ENCODE results near the gene WDR43. TPM values are rescaled to one million over a fixed set of nuclear protein-coding genes. Genes with fewer than 3 reads are reported as not detected.
A peak's percentile ranks its signal among the peaks of the same experiment; 100 is the strongest.

WDR43 gene, protein sequence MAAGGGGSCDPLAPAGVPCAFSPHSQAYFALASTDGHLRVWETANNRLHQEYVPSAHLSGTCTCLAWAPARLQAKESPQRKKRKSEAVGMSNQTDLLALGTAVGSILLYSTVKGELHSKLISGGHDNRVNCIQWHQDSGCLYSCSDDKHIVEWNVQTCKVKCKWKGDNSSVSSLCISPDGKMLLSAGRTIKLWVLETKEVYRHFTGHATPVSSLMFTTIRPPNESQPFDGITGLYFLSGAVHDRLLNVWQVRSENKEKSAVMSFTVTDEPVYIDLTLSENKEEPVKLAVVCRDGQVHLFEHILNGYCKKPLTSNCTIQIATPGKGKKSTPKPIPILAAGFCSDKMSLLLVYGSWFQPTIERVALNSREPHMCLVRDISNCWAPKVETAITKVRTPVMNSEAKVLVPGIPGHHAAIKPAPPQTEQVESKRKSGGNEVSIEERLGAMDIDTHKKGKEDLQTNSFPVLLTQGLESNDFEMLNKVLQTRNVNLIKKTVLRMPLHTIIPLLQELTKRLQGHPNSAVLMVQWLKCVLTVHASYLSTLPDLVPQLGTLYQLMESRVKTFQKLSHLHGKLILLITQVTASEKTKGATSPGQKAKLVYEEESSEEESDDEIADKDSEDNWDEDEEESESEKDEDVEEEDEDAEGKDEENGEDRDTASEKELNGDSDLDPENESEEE
- polyA plus RNA-seq (ENCODE audit: insufficient read length) = 27.2 TPM

DNA sequence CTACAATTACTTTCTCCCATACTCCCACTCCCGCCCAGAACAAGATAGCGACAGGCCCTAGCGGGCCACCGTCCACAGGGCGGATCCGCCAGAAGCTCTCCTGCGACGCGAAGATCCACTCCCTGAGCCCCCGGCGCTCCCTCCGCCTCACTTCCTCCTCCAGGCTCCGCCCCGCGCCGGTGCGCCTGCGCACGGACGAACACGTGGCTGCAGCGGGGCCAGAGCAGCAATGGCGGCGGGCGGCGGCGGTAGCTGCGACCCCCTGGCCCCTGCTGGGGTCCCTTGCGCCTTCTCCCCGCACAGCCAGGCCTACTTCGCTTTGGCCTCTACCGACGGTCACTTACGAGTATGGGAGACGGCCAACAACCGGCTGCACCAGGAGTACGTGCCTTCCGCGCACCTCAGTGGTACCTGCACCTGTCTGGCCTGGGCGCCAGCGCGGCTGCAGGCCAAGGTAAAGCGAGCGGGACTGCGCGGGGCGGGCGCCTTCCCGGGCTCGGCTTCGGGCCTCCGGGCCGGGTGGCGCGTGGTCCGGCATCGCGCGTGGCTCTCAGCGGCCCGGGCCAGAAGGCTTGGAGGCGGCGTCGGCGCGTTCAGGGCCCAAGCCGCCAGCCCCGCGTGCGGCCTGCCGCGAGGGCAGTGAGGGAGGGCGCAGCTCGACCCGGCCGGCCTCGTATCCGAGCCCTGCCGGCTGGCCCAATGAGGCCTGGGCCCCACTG, at the start of gene WDR43:
Gene WDR43 (plus strand): TSS at position 198 of the 719 bp plus-strand sequence. CDS start 32 bp downstream, at position 230.
- DNase-seq (ENCODE audit: low read depth) = peak; percentile 97

DNA sequence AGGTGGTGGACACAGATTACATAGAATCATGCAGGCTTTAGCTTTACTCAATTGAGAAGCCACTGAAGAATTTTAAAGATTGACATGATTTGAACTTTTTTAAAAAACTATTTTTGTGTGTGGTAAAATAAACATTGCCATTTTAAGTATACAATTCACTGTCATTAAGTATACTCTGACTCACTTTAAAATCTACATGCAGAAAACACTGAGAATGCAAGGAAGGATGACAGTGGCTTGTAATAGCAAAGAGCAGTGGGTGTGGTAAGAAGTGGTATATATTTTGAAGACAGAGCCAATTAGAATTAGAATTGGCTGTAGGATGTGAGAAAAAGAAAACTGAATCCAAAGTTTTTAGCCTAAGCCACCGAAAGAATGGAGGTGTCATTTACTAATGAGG, 39.3 kb upstream of the WDR43 start:
- no peak for DNase-seq (ENCODE audit: low read depth)

DNA sequence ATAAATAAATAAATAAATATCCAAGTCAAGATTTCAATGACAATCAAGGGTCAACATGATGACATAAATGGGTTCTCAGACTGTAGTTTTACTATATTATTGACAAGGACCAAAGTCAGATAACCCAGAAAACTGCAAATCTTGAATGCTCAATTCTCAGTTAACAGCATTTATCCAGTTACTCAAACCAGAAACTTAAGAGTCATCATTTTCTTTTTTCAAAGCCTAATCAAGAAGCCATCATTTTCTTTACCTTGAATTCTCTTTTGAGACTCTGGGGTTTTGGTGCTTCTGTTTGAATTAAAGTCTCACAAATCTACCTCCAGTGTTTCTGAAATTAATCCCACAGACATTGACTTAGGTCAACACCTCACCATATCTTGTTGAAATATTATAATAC, 38.5 kb upstream of the WDR43 start:
- no peak for DNase-seq (ENCODE audit: low read depth)

DNA sequence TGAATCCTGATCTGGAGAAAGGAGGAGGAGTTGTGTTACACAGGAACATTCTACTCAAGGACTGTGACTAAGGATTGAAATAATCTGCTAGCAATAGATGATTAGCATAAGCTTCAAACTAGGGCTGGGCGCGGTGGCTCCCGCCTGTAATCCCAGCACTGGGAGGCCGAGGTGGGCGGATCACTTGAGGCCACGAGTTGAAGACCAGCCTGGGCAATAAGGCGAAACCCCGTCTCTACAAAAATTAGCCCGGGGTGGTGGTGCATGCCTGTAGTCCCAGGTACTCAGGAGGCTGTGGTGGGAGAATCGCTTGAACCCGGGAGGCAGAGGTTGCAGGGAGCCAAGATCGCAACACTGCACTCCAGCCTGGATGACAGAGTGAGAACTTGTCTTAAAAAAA, 25.9 kb upstream of the WDR43 start:
- DNase-seq (ENCODE audit: low read depth) = no peak

DNA sequence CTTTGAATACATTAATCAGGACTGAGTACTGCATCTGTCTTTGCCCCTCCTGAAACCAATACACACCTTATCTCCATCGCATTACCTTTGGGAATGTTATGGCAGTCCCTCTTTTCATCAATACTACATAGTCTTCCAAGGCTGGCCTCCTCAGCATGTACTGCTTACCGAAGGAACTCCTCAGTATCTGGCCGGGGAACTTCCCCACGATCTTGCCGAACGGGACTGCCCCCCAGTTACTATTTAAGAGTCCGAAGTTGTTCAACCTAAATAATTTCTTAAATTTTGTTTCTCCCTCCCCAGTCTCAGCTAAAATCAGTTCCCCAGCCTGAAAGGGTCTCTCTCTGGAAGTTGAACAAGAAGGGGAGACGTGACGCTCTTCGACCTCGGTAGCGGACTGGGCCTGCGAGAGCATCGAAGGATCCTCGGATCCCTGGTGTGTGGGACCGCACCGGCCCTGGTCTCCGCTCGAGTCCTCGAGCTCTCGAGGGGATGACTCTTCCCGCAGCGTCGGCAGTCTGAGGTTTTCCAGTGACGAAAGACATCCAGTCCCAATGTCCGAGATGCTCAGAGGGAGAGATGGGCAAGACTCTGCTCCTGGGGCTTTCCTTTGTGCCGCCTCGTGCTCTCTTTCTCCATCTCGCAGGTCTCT, 24.8 kb upstream of the WDR43 start:
- no peak for DNase-seq (ENCODE audit: low read depth)

DNA sequence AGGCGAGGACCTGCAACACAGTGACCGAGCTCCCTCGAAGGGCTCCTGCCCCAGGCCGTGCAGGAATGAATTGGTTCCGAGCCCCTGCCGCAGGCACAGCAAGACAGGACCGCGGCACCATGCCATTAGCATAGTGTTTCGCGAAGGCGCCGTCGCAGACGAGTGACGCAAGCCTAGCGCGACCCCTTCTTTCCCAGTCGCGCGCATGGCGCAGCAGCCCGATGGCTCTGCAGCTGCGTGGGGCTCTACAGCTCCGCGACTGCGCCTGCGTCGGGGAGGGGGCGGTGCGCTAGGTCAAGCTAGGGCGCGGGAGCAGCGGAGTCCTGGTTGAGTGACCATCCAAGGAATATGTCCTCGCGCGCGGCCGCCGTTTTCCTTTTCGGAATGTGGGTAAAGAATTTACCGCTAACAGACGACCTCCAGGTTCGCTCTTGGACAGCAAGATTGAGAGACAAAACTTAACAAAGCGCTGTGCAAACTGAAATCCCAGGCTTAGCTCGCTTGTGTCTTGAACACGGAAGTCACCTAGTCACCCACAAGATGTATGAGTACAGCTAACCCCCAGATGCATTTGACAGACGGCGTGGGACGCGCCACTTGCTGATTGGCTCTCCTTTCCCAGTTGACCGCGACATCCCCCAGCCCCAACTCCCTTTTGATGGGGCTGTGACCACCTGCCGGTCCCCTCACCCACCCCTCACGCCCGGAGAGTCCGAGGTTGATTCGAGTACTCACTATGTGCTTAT, 24.1 kb upstream of the WDR43 start, which contains the start of gene TRMT61B:
Gene TRMT61B (minus strand): TSS at position 164 of the 746 bp plus-strand sequence. CDS start 32 bp downstream, at position 132.
- DNase-seq (ENCODE audit: low read depth) = peak; percentile 94

DNA sequence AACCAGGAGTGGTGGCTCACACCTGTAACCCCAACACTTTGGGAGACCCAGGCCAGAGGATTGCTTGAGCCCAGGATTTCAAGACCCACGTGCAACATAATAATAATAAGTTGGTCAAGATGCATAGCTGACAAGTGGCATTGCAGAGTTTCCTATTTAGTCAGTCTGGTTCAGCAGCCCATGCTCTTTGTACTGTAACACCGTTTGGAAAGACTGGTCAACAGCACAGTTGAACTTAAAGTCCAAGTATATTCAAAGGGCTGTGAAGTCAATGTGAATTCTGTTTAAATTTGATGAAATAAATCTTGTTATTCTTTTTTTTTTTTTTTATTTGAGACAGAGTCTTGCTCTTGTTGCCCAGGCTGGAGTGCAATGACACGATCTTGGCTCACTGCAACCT, 22.8 kb upstream of the WDR43 start:
- no peak for DNase-seq (ENCODE audit: low read depth)

DNA sequence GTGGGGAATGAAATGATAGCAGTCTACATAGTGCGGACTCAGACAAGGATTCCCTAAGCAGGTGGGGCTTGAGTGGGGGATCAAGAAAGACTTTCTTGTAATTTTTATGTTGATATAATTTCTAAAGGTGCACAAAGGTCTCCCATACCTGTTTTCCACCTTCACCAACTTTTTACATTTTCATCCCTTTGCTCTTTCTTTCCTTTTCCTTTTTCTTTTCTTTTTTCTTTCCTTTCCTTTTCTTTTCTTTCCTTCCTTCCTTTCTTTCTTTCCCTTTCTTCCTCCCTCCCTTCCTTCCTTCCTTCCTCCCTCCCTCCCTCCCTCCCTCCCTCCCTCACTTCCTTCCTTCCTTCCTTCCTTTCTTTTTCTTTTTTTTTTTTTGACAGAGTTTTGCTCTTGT, 14.3 kb upstream of the WDR43 start:
- no peak for DNase-seq (ENCODE audit: low read depth)

DNA sequence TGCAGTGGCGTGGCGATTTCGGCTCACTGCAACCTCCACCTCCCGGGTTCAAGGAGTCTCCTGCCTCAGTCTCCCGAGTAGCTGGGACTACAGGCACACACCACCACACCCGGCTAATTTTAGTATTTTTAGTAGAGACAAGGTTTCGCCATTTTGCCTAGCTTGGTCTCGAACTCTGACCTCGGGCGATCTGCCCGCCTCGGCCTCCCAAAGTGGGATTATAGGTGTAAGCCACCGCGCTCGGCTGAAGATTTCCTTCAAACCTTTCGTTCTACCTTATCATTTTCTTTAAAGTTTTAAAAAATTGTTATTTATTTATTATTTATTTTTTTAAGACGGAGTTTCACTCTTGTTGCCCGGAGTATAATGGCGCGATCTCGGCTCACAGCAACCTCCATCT, 979 bp upstream of the WDR43 start:
- no peak for DNase-seq (ENCODE audit: low read depth)

DNA sequence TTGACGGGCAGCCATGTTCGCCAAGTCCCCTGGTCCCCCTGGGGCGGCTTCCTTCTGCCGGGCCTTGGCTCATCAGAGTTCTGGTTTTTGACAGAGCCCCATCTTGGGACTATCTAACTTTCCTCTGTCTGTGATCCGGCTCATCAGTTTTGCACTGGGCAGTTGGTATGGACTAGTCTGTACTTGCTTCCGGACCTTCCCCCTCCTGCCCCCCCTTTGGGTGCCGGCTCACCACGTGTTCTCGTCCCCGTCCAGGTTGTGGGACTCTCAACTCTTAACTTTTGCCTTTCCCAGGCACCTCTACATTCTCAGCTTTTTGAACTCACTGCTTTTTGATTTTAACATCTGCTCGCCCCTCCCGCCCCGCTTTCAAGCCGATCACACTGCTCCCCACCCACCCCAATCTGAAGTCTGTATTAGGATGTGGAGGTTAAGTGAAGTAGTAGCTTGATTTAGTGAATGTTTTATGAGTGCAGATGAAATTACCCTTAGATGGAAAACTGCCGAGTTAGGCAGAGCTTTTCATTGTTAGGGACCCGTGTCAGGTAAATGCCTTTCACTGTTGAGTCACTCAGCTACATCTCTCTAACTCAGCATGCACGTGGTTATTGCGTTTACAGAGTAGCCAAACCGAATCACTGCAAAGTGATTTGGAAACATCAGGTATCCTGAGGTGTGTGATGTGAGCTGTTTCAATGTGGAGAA, 874 bp downstream of the WDR43 start:
- DNase-seq (ENCODE audit: low read depth) = no peak

DNA sequence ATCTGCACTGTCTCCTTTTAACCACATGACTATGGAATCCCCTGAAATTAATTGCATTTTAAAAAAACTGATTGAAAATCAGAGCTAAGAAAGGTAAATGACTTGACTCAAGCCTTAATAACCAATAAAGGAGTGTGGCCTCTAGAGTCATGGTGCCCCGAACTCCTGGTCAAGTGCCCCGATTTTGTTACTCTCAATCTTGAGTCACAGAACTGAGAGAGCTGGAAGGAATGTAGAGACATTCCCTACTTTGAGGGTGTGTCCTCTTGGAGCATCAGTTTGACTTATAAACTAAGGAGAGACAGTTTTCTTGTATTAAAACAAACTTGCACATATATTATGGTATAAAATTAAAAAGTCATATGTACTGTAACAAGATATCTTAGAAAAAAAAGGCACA, 2.4 kb downstream of the WDR43 start:
- no peak for DNase-seq (ENCODE audit: low read depth)

DNA sequence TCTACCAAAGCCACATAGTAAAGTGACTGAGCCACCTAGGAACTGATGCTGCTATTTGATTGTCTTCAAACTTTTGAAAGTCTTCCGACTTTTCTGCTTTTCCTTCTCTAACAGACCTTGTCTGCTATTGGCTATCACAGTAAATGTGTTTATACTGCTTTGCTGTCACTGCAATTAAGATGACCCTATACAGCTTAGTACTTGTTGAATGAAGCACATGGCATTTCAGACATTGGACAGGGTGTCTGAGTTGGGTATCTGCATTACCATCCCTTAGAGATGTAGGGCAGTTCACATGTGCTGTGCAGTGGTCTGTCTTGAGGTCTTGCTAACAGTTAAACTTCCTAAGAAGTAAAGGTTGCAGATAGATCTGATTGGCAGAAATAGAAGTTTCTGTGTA, 3.6 kb downstream of the WDR43 start:
- DNase-seq (ENCODE audit: low read depth) = no peak

DNA sequence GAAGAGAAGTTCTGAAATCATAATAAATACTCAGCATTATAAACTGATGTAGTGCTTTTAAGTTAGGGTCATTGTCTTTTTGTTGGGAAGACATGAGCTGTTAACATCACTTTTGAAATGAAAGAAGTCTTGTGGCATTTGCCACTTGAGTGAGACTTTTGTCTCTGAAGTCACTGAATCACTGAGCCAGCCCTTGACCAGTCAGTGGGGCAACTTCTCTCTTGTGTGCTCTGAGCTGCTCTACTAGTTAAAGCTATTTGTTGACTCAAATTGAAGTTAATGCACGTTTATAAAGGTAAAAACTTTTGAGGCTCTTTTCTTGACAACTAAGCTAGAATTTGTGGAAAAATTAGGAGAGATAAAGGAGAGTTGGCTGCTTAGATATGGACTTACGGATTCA, 6.7 kb downstream of the WDR43 start:
- no peak for DNase-seq (ENCODE audit: low read depth)

DNA sequence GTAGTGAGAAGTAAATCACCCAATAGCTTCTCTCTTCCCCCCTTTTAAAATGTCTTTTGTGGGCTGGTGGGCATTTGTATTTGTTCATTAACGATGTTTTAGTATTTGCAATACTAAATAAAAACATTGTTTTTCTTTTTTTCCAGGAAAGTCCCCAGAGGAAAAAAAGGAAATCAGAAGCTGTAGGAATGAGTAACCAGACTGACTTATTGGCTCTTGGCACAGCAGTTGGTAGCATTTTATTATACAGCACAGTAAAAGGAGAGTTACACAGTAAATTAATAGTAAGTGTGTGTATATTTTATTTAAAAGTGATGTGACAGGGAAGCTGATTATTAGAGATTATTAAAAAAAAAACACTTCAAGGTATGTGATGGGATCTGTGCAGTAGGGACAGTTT, 7.4 kb downstream of the WDR43 start:
- DNase-seq (ENCODE audit: low read depth) = no peak

DNA sequence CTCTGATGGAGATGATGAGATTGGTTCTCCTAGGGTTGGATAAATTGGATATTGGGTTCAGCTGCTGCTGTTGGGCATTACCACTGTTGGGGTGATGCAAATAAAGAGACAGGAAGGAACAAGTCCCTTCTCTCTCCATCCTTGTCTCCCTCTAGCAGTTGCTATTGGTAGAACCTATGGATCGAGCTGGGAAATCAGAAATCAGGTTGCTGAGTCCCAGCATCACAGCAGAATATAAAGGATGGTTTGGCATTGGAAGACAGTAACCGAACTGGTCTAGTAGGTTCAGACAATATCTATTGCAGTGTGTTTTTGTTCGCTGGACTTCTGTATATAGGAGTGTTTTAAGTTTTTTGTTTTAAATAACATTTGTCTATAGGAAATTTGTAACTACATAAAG, 8.1 kb downstream of the WDR43 start:
- DNase-seq (ENCODE audit: low read depth) = no peak

DNA sequence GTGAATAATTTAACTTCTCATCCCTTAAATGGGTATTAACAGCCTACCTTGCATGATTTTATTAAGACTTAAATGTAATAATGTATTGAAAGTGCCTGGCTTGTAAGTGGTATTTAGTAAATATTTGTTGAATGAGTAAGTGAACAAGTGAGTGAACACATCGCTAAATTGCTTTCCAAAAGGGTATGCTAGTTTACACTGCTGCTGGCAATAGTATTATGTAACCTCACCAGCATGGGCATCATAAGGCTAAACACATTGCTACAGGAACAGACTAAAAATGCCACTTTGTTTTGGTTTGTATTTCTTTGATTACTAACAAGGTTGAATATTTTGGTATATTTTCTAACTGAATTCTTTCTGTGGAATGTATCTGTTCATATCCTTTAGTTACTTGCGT, 9.8 kb downstream of the WDR43 start:
- DNase-seq (ENCODE audit: low read depth) = no peak

DNA sequence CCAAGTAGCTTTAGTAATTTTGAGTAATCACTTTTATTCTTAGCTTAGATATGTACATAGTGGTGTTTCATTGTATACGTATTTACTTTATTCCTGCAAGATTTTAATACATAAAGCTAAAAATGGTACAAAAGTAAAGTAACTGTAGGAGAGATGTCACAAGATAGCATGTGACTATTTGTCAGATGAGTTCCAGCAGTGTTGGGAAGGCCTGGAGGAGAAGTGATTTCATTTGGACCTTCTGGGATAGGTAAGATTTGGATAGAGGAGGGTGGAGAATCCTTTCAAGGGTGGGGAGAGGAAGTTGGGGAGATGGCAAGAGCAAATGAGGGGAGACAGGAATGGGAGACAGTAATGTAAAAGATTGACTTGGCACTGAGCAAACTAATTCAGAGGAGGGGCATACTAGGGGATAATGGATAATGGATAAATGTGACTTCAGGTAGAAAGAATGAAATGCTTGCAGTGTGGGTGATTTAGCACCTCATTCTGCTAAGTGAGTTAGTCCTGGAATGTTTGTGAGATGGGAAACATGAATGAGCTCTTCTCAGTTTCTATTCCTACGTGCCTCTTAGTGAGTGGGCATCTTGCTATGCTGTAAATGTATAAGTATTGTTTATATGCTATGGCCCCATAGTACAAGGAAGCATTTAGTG, 10.5 kb downstream of the WDR43 start:
- DNase-seq (ENCODE audit: low read depth) = no peak

DNA sequence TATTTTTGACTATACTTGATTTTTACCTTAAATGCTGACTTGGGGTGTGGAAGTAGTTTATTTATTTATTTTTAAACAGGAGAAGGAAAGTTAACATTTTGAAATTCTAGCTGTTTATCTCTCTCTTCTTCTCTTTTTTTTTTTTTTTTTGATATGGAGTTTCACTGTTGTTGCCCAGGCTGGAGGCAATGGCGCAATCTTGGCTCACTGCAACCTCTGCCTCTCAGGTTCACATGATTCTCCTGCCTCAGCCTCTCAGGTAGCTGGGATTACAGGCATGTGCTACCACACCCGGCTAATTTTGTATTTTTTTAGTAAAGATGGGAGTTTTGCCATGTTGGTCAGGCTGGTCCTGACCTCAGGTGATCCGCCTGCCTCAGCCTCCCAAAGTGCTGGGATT, 11.1 kb downstream of the WDR43 start:
- no peak for DNase-seq (ENCODE audit: low read depth)

DNA sequence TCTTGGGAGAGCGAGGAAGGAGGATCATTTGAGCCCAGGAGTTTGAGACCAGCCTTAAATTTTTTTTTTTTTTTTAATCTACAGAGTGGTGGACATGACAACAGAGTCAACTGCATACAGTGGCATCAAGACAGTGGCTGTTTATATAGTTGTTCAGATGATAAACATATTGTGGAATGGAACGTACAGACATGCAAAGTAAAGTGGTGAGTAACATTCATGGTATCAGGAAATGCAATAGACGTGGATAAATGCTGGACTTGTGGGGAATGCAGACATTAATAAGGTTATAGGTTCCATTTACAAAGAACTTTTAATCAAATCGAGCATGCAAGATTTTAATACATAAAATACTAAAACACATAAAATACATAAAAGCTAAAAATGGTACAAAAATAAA, 11.9 kb downstream of the WDR43 start:
- DNase-seq (ENCODE audit: low read depth) = no peak

DNA sequence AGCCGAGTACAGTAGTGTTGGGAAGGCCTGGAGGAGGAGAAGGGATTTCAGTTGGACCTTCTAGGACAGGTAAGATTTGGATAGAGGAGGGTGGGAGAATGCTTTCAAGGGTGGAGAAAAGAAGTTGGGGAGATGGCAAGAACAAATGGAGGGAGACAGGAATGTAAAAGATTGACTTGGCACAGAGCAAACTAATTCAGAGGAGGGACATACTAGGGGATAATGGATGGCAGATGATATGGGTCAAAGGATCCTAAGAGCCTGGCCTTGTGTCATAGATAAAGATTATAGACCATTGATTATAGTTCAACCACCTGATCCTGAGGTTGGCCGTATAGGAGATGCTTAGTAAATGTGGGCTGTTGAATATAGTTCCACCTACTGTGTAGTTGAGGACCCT, 12.4 kb downstream of the WDR43 start:
- no peak for DNase-seq (ENCODE audit: low read depth)
